ENCODE results near the gene MPO.

GRCh38 chr17:58229881-58230280, 50.9 kb downstream of the MPO start:
- TF ChIP-seq TAF1 (IDR thresholded peaks at IDR 0.05; ENCODE audit: borderline replicate concordance, low read depth, low read length) (no peak), CHD1 (IDR thresholded peaks at IDR 0.05; ENCODE audit: low read depth, low read length) (no peak), CTCF (IDR thresholded peaks at IDR 0.05 in 2 of 3, conservative IDR thresholded peaks at IDR 0.05 in 1 of 3; ENCODE audit: control insufficient read depth in 2 of 3, extremely low read depth in 1 of 3, insufficient read depth in 1 of 3, low read depth in 3 of 3, low read length in 3 of 3) (no peak)

Data from GM12878 (cell line).